ENCODE data around the gene PCDHGA9. TPM values are rescaled to one million over a fixed set of nuclear protein-coding genes. Genes with fewer than 3 reads are reported as not detected.

PCDHGA9 gene
- total RNA-seq, 3 donors from 2014 or later (not counting 1 experiment from before 2014, with no cell fraction given) = 0.61 to 1.7 (median 1.0) TPM

GRCh38 chr5:141366016-141366896 lies 36.3 kb upstream of the PCDHGA9 start:
- DNase-seq = no peak
- Histone ChIP-seq H3K9me3 (ENCODE audit: control insufficient read depth, insufficient read depth, low read length) (peaks cover 37% of the 10 kb centered on the region), H3K27me3 (ENCODE audit: control insufficient read depth, insufficient read depth, low read length) (peaks cover 71% of the 10 kb centered on the region), H3K36me3 (ENCODE audit: control insufficient read depth, insufficient read depth, low read length) (no peaks in the 10 kb centered on the region), H3K4me1 (ENCODE audit: control insufficient read depth, insufficient read depth, low read length) (no peaks in the 10 kb centered on the region), H3K4me3 (ENCODE audit: low read length) (no peak overlapping the region), H3K27ac (ENCODE audit: low read length) (no peak overlapping the region)
- intact Hi-C loops (cut with micrococcal nuclease) = no loop called here
- Mint-ChIP-seq H3K9me3 (peaks cover 5 to 7% of the 10 kb centered on the region in 2 donors), H3K27me3 (ENCODE audit: low read depth in 2 of 2) (peaks cover 66 to 90% of the 10 kb centered on the region in 2 donors), H3K4me3 (no peak overlapping the region), H3K36me3 (peaks cover 19% of the 10 kb centered on the region), H3K4me1 (peaks cover 4 to 7% of the 10 kb centered on the region in 2 donors), H3K27ac (no peak overlapping the region)
- TF ChIP-seq CTCF (IDR thresholded peaks at IDR 0.05) = no peak
- ATAC-seq = no peak
- WGBS (ENCODE audit: insufficient coverage) = 43% methylated on average over 46 of the region's 46 CpGs

DNA sequence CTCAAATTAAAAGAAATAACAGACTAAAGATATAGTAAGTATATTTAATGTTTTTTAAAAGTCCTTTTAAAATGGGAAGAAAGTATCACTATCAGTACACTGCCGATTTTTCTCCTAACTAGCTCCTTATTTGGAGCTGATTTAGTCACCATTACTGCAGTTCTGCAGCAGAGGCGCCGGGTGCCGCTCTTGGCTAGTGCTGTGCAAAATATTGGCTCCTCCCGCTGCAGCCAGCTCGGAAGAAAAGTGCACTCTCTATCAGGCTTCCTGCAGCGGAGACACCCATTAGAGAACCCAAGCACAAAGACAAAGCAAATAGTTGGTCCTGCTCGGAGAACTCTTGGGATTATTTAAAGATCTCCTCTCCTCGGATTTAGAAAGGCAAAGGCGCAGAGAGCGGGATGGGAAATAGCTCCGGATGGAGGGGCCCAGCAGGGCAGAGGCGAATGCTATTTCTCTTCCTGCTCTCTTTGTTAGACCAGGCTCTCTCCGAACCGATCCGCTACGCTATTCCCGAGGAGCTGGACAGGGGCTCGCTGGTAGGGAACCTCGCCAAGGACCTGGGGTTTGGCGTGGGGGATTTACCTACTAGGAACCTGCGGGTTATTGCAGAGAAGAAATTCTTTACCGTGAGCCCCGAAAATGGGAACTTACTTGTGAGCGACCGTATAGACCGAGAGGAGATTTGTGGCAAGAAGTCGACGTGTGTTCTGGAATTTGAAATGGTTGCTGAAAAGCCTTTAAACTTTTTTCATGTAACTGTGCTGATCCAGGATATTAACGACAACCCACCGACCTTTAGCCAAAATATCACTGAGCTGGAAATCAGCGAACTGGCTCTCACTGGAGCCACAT lies 32.4 kb upstream of the PCDHGA9 start, which contains the start of gene PCDHGB3:
TSS of gene PCDHGB3 (plus strand) at position 249 of the 855 bp plus-strand sequence. CDS start at position 402, 153 bp downstream.
- H3K9me3 Mint-ChIP-seq = peaks cover 0 to 2% of the 10 kb centered on the region in 2 donors
- 21% methylated on average over 32 of the region's 32 CpGs for WGBS (ENCODE audit: insufficient coverage)
- Histone ChIP-seq H3K4me1 (ENCODE audit: control insufficient read depth, insufficient read depth, low read length) (no peaks in the 10 kb centered on the region), H3K9me3 (ENCODE audit: control insufficient read depth, insufficient read depth, low read length) (peaks cover 38% of the 10 kb centered on the region), H3K36me3 (ENCODE audit: control insufficient read depth, insufficient read depth, low read length) (no peaks in the 10 kb centered on the region), H3K4me3 (ENCODE audit: low read length) (peak within 1 kb of the TSS; percentile 1), H3K27me3 (ENCODE audit: control insufficient read depth, insufficient read depth, low read length) (peaks cover 62% of the 10 kb centered on the region), H3K27ac (ENCODE audit: low read length) (no peak within 1 kb of the TSS)
- H3K4me1 Mint-ChIP-seq = peaks cover 4 to 7% of the 10 kb centered on the region in 2 donors
- H3K27ac Mint-ChIP-seq = peak within 1 kb of the TSS in 1 of 2 donors; percentile 58
- ATAC-seq (peak; percentile 72 to 79 (median 77)), DNase-seq (peak in 1 of 2 donors; percentile 57)
- H3K36me3 Mint-ChIP-seq = peaks cover 4% of the 10 kb centered on the region
- H3K27me3 Mint-ChIP-seq (ENCODE audit: low read depth in 2 of 2) = peaks cover 58 to 76% of the 10 kb centered on the region in 2 donors
- TF ChIP-seq CTCF (IDR thresholded peaks at IDR 0.05) = no peak
- intact Hi-C loops (cut with micrococcal nuclease) = no loop called here
- H3K4me3 Mint-ChIP-seq = peak within 1 kb of the TSS; percentile 82

GRCh38 chr5:141371572-141372475 lies 30.8 kb upstream of the PCDHGA9 start:
- intact Hi-C loops (cut with micrococcal nuclease) = no loop called here
- Mint-ChIP-seq H3K27me3 (ENCODE audit: low read depth in 2 of 2) (peaks cover 52 to 61% of the 10 kb centered on the region in 2 donors), H3K4me1 (peaks cover 4 to 7% of the 10 kb centered on the region in 2 donors), H3K27ac (no peak overlapping the region), H3K9me3 (peaks cover 0 to 2% of the 10 kb centered on the region in 2 donors), H3K4me3 (no peak overlapping the region), H3K36me3 (no peaks in the 10 kb centered on the region)
- no peak overlapping the region for H3K4me3 ChIP-seq (ENCODE audit: low read length)
- peaks cover 50% of the 10 kb centered on the region for H3K27me3 ChIP-seq (ENCODE audit: control insufficient read depth, insufficient read depth, low read length)
- H3K4me1 ChIP-seq (ENCODE audit: control insufficient read depth, insufficient read depth, low read length) = no peaks in the 10 kb centered on the region
- H3K36me3 ChIP-seq (ENCODE audit: control insufficient read depth, insufficient read depth, low read length) = no peaks in the 10 kb centered on the region
- TF ChIP-seq CTCF (IDR thresholded peaks at IDR 0.05) = no peak
- DNase-seq (no peak), ATAC-seq (no peak)
- no peak overlapping the region for H3K27ac ChIP-seq (ENCODE audit: low read length)
- peaks cover 39% of the 10 kb centered on the region for H3K9me3 ChIP-seq (ENCODE audit: control insufficient read depth, insufficient read depth, low read length)
- WGBS (ENCODE audit: insufficient coverage) = 43% methylated on average over 69 of the region's 69 CpGs
